GM12872 (cell line): Measurements from ENCODE around the gene SYCP2L.

Experiments used
- TF ChIP-seq, protein P1 (sequence below): IDR thresholded peaks from 3 replicates; pipeline ENCODE4 v1.5.1; 2011; ENCODE audit warnings: low read depth, mild to moderate bottlenecking, low read length, moderate library complexity; ENCODE audit not compliant: insufficient read depth

SYCP2L gene

DNA sequence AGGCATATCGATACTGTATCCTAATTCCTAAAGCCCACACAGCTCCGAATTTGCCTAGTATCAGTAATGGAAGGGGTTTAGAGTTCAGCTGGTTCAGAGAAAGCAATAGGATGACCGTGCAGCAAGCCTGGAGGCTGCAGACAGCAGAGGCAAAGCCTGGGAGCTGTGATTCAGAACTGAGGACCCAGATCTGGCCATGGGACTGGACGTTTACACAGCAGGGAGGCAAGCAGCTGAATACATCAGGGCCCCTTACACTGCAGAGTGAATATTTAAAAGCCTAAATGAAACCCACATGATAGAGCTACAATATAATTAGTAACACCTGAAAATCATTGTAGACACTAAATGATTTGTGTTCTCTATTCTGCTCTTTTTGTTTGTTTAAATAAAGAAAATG is 119.2 kb downstream of the SYCP2L start:
- TF ChIP-seq, protein P1, sequence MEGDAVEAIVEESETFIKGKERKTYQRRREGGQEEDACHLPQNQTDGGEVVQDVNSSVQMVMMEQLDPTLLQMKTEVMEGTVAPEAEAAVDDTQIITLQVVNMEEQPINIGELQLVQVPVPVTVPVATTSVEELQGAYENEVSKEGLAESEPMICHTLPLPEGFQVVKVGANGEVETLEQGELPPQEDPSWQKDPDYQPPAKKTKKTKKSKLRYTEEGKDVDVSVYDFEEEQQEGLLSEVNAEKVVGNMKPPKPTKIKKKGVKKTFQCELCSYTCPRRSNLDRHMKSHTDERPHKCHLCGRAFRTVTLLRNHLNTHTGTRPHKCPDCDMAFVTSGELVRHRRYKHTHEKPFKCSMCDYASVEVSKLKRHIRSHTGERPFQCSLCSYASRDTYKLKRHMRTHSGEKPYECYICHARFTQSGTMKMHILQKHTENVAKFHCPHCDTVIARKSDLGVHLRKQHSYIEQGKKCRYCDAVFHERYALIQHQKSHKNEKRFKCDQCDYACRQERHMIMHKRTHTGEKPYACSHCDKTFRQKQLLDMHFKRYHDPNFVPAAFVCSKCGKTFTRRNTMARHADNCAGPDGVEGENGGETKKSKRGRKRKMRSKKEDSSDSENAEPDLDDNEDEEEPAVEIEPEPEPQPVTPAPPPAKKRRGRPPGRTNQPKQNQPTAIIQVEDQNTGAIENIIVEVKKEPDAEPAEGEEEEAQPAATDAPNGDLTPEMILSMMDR, result no peak

GRCh38 chr6:11007715-11008608 is 121.1 kb downstream of the SYCP2L start:
- TF ChIP-seq, protein P1, result no peak

DNA sequence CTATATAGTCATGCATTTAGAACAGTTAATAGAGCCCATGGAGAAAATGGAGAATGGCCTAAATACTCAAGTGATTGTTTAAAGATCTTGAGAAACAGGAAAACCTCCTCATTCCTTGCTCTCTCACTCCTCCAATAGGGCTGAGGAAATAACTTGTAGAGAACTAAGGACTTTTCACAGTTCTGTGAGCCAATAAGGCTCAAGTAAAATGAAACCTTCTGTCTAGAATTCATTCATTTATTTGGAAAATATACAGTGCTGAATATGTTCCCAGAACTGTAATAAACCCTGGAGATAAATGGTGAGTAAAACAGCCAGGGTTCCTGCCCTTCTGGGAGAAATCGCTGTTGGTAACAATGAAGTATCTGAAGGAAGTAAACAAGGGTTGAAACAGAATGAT is 122.0 kb downstream of the SYCP2L start:
- TF ChIP-seq, protein P1, result no peak

- TF ChIP-seq, protein P1, result no peak
Measured at GRCh38 chr6:11009353-11009752, 122.5 kb downstream of the SYCP2L start.

- TF ChIP-seq, protein P1, result no peak
Measured at GRCh38 chr6:11011787-11012234, 125.0 kb downstream of the SYCP2L start.

GRCh38 chr6:11012295-11012754 is 125.5 kb downstream of the SYCP2L start:
- TF ChIP-seq, protein P1, result no peak

- TF ChIP-seq, protein P1, result no peak
Measured at GRCh38 chr6:11012976-11013720, 126.3 kb downstream of the SYCP2L start.
